Amygdala (tissue), 56 donors: ENCODE data around the gene SYP.
"Not testable (repeated sequence)": the region's sequence is repeated elsewhere in the genome, so short reads cannot be mapped to it uniquely, and the experiment has no call there.

ENCODE experiments used
- DNase-seq, 56 donors: peaks; one replicate each; lab custom pipeline; 2025; lab: John Stamatoyannopoulos, UW

SYP gene

DNA sequence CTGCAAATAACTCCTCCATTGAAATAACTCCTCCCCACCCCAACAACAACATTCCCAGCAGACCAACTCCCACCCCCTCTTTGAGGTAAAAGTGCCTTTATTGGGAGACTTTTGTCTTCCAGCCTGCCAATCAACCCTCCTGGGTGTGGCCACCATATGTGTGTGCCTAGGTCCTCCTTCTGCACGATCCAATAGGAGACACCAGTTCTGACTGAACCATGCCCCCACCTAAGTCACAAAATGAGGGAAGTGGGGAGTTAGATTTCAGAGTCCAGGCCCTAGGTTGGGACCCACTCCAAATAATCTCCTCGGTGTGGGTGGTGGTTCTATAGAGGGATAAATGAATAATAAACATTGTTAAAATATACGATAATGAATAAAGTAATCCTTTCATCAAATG, 25.3 kb downstream of the SYP start:
- no peak for DNase-seq

DNA sequence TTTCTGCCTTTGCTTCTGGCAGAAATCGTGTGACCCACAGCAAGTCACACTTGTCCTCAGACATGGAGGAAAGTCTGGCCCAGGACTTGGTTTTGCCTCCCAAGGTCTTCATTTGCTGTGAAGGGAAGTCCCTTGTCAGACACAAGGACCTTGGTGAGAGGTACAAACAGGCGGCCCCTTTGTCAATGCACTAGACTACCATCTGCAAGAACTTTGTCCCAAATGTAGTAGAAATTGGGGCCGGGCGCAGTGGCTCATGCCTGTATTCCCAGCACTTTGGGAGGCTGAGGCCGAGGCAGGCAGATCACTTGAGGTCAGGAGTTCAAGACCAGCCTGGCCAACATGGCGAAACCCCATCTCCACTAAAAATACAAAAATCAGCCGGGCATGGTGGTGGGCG, 26.4 kb downstream of the SYP start:
- not testable (repeated sequence) for DNase-seq

DNA sequence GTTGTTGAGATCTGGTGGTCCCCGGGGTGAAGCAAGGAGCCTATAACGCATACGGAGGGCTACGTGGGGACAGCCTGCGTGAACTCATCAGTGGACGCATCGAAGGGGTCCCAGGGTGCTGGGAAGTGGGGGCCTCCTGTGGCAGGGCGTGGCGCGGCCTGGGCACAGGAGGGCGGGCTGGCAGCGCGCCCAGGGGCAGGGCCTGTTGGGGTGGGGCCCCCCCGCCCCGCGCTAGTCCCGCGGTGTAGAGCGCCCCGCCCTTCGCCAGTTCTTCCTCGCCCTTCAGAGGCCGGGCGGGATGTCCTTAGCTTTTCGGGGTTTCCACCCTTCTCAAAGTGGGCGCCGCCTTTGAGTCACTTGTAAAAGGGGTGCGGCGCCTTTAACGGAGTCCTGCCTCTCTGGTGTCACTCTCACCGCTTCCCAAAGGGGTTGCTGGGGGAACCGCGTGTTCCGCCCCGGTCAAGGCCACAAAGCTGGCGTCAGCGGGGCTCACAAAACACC, 27.7 kb downstream of the SYP start:
- peak in 16 of 56 donors; percentile 2 to 47 (median 16) for DNase-seq

DNA sequence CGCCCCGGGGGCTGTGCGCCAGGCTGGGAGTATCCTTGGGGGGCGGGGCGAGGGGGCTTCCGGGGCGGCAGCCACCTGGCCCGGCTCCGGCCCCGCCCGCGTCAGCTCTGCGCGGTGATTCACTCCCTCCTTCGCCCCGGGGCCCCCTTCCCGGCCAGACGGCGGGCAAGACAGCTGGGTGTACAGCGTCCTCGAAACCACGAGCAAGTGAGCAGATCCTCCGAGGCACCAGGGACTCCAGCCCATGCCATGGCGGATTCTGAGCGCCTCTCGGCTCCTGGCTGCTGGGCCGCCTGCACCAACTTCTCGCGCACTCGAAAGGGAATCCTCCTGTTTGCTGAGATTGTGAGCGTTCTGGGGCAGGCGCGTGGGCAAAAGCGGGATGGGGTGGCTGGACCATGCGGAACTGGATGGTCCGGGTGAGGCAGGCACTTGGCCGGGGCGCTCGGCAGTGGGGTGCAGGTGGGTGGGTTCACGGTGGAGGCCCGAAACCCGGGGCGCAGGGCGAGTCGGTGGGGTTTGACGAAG, 28.2 kb downstream of the SYP start, which contains the start of gene PLP2:
Gene PLP2, plus strand, starts transcription at position 147 of the 528 bp plus-strand sequence. Its CDS starts 103 bp downstream, at position 250.
- peak in 4 of 56 donors; percentile 7 to 22 (median 13) for DNase-seq

DNA sequence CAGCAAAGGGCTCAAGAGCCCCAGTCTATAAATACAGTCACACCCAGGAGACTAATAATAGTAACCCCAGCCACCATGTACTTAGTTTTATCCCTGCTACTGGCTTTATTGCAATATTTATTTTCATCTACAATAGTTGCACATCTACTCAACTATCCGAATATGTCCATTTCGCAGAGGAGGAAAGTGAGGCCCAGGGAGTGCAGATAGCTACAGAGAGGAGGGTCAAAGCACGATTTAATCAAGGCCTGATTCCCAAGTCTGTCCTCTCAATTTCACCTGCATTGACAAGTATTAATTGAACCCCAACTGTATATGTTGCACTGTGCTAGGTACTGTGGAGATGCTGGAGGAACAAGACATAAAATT, 32.3 kb downstream of the SYP start:
- no peak for DNase-seq

DNA sequence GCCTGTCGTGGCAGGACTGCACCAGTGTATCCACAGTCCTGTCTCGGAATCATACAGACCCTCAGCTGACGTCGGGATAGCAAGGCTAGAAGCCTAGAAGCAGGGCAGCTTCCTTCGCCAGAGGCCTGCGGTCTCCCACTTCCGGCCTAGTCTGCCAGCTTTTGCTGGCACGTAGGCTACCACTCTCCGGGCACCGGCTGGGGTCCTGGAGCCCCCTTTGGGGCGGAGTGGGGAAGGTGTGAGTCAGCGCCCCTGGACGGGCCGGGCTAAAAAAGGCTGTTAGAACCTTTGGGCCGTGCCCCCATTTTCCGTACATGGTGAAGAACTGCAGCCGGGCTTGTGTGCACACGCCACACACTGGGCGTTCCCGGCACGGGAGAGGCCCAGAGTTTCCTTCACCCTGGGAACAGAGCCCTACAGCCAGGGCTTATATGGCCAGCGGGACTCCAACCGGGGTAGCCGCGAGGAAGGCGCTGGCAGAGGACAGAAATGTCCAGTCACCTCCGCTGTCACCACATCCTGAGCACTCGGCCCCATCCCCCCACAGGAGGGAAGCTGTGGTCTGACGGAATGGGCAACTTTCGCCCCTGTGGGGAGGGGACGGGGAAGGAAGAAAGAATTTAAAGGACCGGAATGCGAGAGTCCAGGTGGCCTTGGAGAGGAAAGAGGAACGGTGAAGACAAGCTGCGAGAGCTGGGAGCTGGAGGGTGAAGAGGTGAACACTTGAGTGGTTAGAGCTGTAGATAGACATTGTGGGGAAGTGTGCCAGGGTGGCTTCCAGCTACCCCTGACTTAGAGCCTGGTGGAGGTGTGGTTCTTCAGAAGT, 32.9 kb downstream of the SYP start:
- peak in 18 of 56 donors; percentile 2 to 51 (median 12) for DNase-seq

GRCh38 chrX:49165901-49166881, 33.8 kb downstream of the SYP start:
- DNase-seq, result peak in 51 of 56 donors; percentile 1 to 82 (median 32)

GRCh38 chrX:49164589-49165360, 35.2 kb downstream of the SYP start:
- no peak for DNase-seq

DNA sequence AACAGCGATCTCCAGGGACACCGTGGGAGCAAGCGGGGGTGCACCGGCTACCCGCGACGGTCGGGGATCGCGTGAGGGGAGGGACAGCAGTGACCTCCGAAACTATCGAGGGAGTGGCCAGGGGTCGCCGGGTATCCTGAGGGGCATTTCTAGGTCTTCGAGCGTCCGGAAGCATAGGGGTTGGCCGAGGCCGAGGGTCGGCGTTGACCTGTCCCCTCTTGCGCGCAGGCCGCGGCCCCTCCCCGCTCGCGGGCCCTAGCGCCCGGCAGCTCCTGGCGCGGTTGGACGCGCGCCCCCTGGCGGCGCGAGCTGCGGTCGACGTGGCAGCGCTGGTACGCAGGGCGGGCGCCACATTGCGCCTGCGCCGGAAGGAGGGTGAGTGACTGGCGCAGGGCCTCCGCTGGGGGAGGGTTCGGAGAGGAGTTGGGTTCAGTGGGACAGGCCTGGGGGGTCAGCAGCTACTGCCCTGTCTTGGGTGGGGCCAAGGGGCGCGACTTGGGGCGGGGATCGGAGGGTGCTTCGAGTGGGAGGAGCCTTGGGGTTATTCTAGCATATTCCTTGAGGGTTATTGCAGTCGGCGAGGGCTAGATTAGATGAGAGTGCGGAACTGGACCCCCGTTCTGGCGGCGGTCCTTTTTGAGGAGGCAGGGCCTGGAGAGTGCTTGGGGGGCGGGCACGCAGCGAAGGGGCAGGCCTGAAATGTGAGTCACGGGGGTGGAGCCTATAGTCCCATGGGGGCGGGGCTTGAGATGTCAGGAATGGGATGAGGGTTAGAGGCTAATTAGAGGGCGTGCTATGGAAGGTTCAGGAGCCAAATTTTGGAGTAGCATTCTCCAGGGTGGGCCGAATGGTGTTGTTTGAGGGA, 36.2 kb downstream of the SYP start:
- peak; percentile 16 to 89 (median 78) for DNase-seq

DNA sequence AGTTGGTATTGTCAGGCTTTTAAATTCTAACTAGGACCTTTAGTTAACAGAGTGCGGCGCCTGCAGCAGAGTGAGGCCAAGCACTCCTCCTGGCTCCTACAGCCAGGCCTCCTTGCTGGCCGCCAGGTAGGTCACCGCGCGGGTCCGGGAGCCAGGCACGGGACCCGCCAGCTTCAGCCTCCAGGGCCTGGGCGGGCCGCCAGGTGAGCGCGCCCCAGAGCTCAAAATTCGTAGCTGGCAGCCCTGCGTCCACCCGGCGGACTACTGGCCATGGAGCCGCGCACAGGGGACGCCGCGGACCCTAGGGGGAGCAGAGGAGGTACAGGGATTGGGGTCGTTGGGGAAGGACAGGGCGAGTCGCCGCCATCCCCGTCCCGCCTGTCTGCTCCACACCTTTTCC, 37.4 kb downstream of the SYP start, which contains the start of gene MAGIX:
Gene MAGIX, plus strand, starts transcription at position 139 of the 400 bp plus-strand sequence. Its CDS starts 132 bp downstream, at position 271.
- DNase-seq, result peak in 2 of 56 donors; percentile 2 to 4

- no peak for DNase-seq
Observed at GRCh38 chrX:49161632-49162031, 38.4 kb downstream of the SYP start.

GRCh38 chrX:49160908-49161307, 39.1 kb downstream of the SYP start:
- no peak for DNase-seq

- DNase-seq, result no peak
Observed at GRCh38 chrX:49157194-49157593, 42.8 kb downstream of the SYP start.

DNA sequence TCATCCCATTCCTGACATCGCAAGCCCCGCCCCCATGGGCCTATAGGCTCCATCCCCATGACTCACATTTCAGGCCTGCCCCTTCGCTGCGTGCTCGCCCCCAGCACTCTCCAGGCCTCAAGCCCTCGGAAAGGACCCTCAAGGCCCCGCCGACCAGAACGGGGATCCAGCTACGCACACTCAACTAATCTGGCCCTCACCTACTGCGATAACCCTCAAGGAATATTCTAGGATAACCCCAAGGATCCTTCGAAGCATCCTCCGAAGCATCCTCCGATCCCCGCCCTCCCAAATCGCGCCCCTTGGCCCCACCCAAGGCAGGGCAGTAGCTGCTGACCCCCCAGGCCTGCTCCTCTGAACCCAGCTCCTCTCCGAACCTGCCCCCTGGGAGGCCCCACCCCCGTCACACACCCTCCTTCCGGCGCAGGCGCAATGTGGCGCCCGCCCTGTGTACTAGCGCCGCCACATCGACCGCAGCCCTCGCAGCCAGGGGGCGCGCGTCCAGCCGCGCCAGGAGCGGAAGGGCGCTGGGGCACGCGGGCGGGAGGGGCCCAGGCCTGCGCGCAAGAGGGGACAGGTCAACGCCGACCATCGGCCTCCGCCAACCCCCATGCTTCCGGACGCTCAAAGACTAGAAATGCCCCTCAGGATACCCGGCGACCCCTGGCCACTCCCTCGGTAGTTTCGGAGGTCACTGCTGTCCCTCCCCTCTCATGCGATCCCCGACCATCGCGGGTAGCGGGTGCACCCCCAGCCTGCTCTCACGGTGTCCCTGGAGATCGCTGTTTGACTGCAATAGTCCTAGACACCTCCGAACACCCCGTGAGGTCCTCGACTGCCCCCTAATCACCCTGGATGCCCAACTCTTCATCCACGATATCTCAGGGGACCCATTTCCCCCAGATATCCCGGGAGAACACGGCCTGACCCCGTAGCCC, 43.8 kb downstream of the SYP start:
- DNase-seq, result peak; percentile 25 to 87 (median 71)

DNA sequence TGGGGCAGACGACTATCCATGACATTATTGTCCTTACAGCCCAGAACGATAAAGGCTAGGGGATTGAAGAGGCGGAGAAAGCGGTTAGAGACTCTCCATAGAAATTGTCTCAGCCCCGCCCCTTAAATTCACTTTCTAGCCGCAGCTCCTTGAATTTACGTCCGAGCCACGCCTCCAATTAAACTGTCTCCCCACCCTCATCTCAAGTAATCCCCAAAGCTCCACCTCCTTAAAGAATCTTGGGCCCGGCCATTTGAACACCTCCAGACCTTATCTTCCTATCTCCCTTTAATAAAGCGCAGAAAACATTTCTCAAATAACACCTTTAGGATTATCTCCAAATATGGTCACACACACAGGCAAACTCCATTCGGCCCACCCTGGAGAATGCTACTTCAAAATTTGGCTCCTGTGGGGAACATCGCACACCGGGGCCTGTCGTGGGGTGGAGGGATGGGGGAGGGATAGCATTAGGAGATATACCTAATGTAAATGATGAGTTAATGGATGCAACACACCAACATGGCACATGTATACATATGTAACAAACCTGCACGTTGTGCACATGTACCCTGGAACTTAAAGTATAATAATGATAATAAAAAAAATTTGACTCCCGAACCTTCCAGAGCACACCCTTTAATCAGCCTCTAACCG, 44.6 kb downstream of the SYP start:
- peak in 20 of 56 donors; percentile 1 to 36 (median 12) for DNase-seq

GRCh38 chrX:49153467-49153866, 46.5 kb downstream of the SYP start:
- DNase-seq, result no peak

DNA sequence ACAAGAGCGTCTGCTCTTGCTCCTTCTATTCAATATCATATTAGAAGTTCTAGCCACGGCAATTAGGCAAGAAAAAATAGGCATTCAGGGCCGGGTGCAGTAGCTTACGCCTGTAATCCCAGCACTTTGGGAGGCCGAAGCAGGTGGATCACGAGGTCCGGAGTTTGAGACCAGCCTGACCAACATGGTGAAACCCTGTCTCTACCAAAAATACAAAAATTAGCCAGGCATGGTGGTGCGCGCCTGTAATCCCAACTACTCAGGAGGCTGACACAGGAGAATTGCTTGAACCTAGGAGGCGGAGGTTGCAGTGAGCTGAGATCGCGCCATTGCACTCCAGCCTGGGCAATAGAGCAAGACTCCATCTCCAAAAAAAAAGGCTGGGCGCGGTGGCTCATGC, 50.7 kb downstream of the SYP start:
- DNase-seq, result not testable (repeated sequence)
